ENCODE data around the gene PRKCB. TPM values are rescaled to one million over a fixed set of nuclear protein-coding genes. Genes with fewer than 3 reads are reported as not detected.

The PRKCB gene
- total RNA-seq: 10 to 100 TPM in 2 of 4 donors, 1 to 10 TPM in 2; 7.4 to 21.6 (median 12.9) TPM

DNA sequence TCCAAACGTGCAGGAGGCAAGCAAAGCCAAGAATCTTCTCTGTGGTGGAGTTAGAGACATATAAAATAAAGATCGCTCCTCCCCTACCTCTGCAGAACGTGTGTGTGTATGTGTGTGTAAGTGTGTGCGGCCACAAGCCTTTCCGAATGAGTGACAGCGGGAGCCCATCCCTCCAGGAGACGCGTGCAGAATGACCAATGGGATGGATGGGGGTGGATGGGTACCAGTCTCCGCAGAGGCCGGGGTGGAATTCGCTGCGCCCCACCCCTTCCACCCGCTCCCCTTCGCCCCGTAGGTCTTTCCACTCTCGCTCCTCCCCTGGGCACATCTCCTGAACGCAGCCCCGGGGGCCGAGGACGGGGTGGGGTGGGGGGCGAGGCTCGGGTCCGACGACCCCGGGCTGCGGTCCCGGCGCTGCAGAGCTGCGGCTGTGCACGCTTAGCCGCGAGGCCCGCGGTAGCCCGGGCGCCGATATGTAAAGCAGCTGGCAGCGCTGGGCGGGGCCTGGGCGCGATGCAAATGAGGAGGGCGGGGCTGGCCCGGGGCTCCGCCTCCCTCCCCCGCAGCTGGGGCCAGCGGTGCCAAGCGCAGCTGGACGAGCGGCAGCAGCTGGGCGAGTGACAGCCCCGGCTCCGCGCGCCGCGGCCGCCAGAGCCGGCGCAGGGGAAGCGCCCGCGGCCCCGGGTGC is at the start of gene PRKCB:
Gene PRKCB, plus strand, starts transcription at position 594 of the 688 bp plus-strand sequence.
- 3 to 4% methylated on average over 18 to 19 of the region's 63 CpGs for WGBS, 2 donors
- DNase-seq (ENCODE audit: low spot score in 2 of 2): peak; percentile 65 to 94
- peak within 1 kb of the TSS; percentile 24 for H3K4me3 ChIP-seq (ENCODE audit: low read depth, poor library complexity, severe bottlenecking)
- no peak for TF ChIP-seq POLR2A (IDR thresholded peaks at IDR 0.05)
- TF ChIP-seq, protein P1, sequence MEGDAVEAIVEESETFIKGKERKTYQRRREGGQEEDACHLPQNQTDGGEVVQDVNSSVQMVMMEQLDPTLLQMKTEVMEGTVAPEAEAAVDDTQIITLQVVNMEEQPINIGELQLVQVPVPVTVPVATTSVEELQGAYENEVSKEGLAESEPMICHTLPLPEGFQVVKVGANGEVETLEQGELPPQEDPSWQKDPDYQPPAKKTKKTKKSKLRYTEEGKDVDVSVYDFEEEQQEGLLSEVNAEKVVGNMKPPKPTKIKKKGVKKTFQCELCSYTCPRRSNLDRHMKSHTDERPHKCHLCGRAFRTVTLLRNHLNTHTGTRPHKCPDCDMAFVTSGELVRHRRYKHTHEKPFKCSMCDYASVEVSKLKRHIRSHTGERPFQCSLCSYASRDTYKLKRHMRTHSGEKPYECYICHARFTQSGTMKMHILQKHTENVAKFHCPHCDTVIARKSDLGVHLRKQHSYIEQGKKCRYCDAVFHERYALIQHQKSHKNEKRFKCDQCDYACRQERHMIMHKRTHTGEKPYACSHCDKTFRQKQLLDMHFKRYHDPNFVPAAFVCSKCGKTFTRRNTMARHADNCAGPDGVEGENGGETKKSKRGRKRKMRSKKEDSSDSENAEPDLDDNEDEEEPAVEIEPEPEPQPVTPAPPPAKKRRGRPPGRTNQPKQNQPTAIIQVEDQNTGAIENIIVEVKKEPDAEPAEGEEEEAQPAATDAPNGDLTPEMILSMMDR (IDR thresholded peaks at IDR 0.05): no peak
- intact Hi-C loops (cut with DNase I; ENCODE audit: low total_unique reads): no loop called here

DNA sequence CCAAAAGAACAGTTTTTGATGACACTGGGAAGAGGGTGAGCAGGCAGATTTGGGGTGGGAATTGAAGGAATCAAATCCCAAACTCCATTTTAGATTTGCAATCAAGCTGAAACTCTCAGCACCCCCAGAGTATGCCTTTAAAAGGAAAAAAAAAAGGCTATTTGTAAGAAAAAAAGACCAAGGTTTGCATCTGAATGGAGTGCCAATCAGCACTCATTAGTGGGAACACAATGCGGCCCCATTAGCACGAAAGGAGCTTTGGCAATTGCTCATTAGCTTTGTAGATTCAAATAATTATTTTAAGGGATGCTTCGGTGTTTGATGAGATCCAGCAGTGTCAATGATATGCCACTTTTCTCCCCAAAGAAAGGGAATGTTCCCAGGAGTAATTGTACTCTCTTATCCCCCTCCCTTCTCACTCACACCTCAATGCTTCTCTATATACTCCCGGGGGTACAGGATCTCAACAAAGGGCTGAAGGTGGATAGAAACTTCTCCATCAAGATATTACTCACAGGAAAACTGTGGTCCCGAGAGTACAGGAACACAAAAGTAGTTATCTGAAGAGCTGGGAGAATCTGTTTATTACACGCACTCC is 48.7 kb upstream of the PRKCB start:
- TF ChIP-seq, protein P1 (IDR thresholded peaks at IDR 0.05): no peak
- no peak for TF ChIP-seq POLR2A (IDR thresholded peaks at IDR 0.05)
- no peak for DNase-seq (ENCODE audit: low spot score in 2 of 2)
- H3K4me3 ChIP-seq (ENCODE audit: low read depth, poor library complexity, severe bottlenecking): no peak overlapping the region
- intact Hi-C loops (cut with DNase I; ENCODE audit: low total_unique reads): no loop called here
- WGBS, 2 donors: 31 to 38% methylated on average over 6 of the region's 6 CpGs

DNA sequence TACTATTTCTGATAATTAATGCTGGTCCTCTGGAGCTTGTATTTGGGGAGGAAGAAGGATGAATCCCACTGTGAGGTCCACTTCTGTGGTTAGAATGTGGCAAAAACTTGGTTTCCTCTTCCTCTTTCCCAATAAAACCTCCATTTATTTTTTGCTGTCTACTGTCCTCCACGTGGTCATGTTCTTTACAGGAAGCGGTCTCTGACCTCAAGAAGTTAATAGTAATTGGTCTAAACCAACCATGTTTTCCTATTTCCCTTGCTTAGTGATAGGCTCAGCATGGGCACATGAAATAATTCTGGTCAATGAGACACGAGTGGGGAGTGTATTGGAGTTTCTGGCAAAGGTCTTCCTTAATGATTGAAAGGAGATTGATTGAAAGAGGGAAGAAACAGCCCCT is 47.1 kb upstream of the PRKCB start:
- 72 to 76% methylated on average over 3 of the region's 3 CpGs for WGBS, 2 donors
- DNase-seq (ENCODE audit: low spot score in 2 of 2): no peak
- no peak for TF ChIP-seq POLR2A (IDR thresholded peaks at IDR 0.05)
- TF ChIP-seq, protein P1 (IDR thresholded peaks at IDR 0.05): no peak
- no peak overlapping the region for H3K4me3 ChIP-seq (ENCODE audit: low read depth, poor library complexity, severe bottlenecking)
- intact Hi-C loops (cut with DNase I; ENCODE audit: low total_unique reads): no loop called here

DNA sequence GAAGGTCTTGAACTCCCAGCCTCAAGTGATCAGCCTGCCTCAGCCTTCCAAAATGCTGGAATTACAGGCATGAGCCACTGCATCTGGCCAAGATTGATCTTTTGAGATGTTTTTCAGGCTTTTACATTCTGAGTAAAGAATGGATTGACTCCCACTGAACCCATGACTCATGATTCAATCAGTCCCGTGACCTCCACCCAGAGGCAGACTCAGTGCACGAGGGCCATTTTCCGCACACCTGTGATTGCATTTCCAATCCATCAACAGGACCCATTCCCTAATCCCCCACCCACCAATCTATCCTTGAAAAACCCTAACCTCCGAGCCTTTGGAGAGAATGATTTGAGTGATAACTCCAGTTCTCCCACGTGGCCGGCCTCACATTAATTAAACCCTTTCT is 40.4 kb upstream of the PRKCB start:
- WGBS, 2 donors: 81 to 83% methylated on average over 6 of the region's 6 CpGs
- intact Hi-C loops (cut with DNase I; ENCODE audit: low total_unique reads): no loop called here
- H3K4me3 ChIP-seq (ENCODE audit: low read depth, poor library complexity, severe bottlenecking): no peak overlapping the region
- TF ChIP-seq, protein P1 (IDR thresholded peaks at IDR 0.05): no peak
- no peak for TF ChIP-seq POLR2A (IDR thresholded peaks at IDR 0.05)
- DNase-seq (ENCODE audit: low spot score in 2 of 2): no peak

DNA sequence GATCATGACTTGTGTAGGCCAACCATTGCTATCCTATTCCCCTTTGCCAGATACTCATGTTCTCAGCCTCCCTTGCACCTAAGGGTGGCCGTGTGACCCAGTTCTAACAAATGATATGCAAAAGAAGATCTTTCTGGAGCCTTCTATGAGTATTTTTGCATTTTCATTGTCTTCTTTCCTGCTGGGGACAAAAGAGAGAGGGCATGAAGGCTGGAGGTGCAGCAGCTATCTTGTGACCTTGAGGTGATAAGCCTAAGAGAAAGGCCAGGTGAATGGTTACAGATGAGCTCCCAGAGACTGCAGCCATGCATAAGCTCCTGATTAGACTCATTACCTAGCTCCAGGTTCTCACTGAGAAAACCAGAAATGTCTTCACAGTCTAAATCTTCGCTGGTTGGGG is 38.8 kb upstream of the PRKCB start:
- TF ChIP-seq POLR2A (IDR thresholded peaks at IDR 0.05): no peak
- TF ChIP-seq, protein P1 (IDR thresholded peaks at IDR 0.05): no peak
- WGBS, 2 donors: 76 to 83% methylated on average over 2 of the region's 2 CpGs
- intact Hi-C loops (cut with DNase I; ENCODE audit: low total_unique reads): no loop called here
- H3K4me3 ChIP-seq (ENCODE audit: low read depth, poor library complexity, severe bottlenecking): no peak overlapping the region
- DNase-seq (ENCODE audit: low spot score in 2 of 2): no peak
